ENCODE measurements around the gene LUC7L3. TPM values are rescaled to one million over a fixed set of nuclear protein-coding genes. Genes with fewer than 3 reads are reported as not detected.

Gene LUC7L3
- total and polyA plus RNA-seq, 2 of the 13 experiments (the other 11 are each of a cell fraction or from before 2014, with no cell fraction given): 108 to 120 TPM

DNA sequence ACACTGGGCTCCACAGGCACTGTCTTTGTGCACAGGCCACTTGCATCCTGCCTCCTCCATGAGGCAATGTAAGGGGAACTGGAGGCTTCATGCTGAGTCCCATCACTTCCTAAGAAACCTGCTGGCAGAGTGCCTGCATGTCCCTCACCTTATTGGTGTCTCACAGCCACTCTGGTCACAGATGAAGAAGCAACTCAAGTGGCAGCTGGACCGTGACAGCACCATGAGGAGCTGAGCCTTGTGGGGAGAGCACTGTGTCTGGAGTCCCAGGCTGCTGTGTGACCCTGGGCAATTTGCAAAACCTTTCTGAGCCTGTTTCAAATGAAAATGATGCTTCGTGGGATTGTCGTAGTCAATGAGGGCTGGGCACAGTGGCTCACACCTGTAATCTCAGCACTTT is 31.2 kb upstream of the LUC7L3 start (continued):
- TF ChIP-seq RERE (CRISPR knock-in tag; IDR thresholded peaks at IDR 0.05; ENCODE audit: low read depth): no peak
- no peak for TF ChIP-seq SRSF4 (IDR thresholded peaks at IDR 0.05; ENCODE audit: low read depth, low read length, poor library complexity, severe bottlenecking)
- no peak for TF ChIP-seq ZNF775 (CRISPR knock-in tag; IDR thresholded peaks at IDR 0.05; ENCODE audit: borderline replicate concordance)
- no peak for TF ChIP-seq ZBTB38 (CRISPR knock-in tag; IDR thresholded peaks at IDR 0.05)
- no peak for TF ChIP-seq HOMEZ (CRISPR knock-in tag; IDR thresholded peaks at IDR 0.05; ENCODE audit: low read depth)
- TF ChIP-seq ZNF34 (CRISPR knock-in tag; IDR thresholded peaks at IDR 0.05; ENCODE audit: borderline replicate concordance): no peak
- no peak for TF ChIP-seq PITX1 (CRISPR knock-in tag; IDR thresholded peaks at IDR 0.05)
- 0 out of 2 replicates have a peak, but pooled peaks have one; percentile 13 for TF ChIP-seq ZNF891 (CRISPR knock-in tag; IDR thresholded peaks at IDR 0.05)
- no peak for TF ChIP-seq ZNF772 (CRISPR knock-in tag; IDR thresholded peaks at IDR 0.05)
- TF ChIP-seq ZNF550 (CRISPR knock-in tag; IDR thresholded peaks at IDR 0.05; ENCODE audit: borderline replicate concordance): no peak
